Mucosa of rectum (tissue), 2 donors: ENCODE results near the gene CD84.

ENCODE experiments used
- H3K27ac ChIP-seq, 2 donors: one replicate each; pipeline ENCODE4 v1.7.0; 2013; ENCODE audit warnings: inconsistent platforms in 2 of 2, low read depth in 2 of 2, low read length in 2 of 2
- H3K27me3 ChIP-seq, 2 donors: one replicate each; pipeline ENCODE4 v1.7.0; 2013; ENCODE audit warnings: low read length in 2 of 2; ENCODE audit not compliant: control insufficient read depth in 2 of 2, insufficient read depth in 2 of 2
- H3K36me3 ChIP-seq, 2 donors: one replicate each; pipeline ENCODE4 v1.7.0; 2013; ENCODE audit warnings: low read length in 2 of 2; ENCODE audit not compliant: control insufficient read depth in 2 of 2, insufficient read depth in 2 of 2
- H3K4me1 ChIP-seq, 2 donors: one replicate each; pipeline ENCODE4 v1.7.0; 2013; ENCODE audit warnings: low read length in 2 of 2, mild to moderate bottlenecking in 1 of 2; ENCODE audit not compliant: control insufficient read depth in 2 of 2, insufficient read depth in 2 of 2
- H3K4me3 ChIP-seq, 2 donors: one replicate each; pipeline ENCODE4 v1.7.0; 2013; ENCODE audit warnings: low read length in 2 of 2
- H3K9ac ChIP-seq, 2 donors: one replicate each; pipeline ENCODE4 v1.7.0; 2013; ENCODE audit warnings: low read length in 2 of 2, low read depth in 1 of 2, mild to moderate bottlenecking in 1 of 2
- H3K9me3 ChIP-seq, 2 donors: one replicate each; pipeline ENCODE4 v1.7.0; 2013; ENCODE audit warnings: low read length in 2 of 2; ENCODE audit not compliant: control insufficient read depth in 2 of 2
- donor health status: healthy.
- donor health status: Normal muscosa, but diverticular disease.

The CD84 gene

GRCh38 chr1:160547422-160547821 lies 31.9 kb downstream of the CD84 start:
- no peaks in the 10 kb centered on the region for H3K36me3 ChIP-seq
- H3K9me3 ChIP-seq, result no peaks in the 10 kb centered on the region
- no peak overlapping the region for H3K4me3 ChIP-seq
- H3K27ac ChIP-seq, result no peak overlapping the region
- H3K27me3 ChIP-seq, result no peaks in the 10 kb centered on the region
- no peaks in the 10 kb centered on the region for H3K4me1 ChIP-seq
- no peak overlapping the region for H3K9ac ChIP-seq

- Histone ChIP-seq H3K27ac (no peak overlapping the region), H3K9ac (no peak overlapping the region), H3K4me1 (peaks cover 3% of the 10 kb centered on the region in 2 donors), H3K27me3 (no peaks in the 10 kb centered on the region), H3K36me3 (no peaks in the 10 kb centered on the region), H3K4me3 (no peak overlapping the region), H3K9me3 (no peaks in the 10 kb centered on the region)
Measured at GRCh38 chr1:160546942-160547341, 32.4 kb downstream of the CD84 start.

GRCh38 chr1:160544647-160545046 lies 34.6 kb downstream of the CD84 start:
- Histone ChIP-seq H3K9ac (no peak overlapping the region), H3K9me3 (no peaks in the 10 kb centered on the region), H3K4me1 (peaks cover 25 to 26% of the 10 kb centered on the region in 2 donors), H3K27me3 (no peaks in the 10 kb centered on the region), H3K4me3 (no peak overlapping the region), H3K27ac (no peak overlapping the region), H3K36me3 (no peaks in the 10 kb centered on the region)

GRCh38 chr1:160542303-160542945 lies 36.9 kb downstream of the CD84 start:
- Histone ChIP-seq H3K9me3 (no peaks in the 10 kb centered on the region), H3K27me3 (no peaks in the 10 kb centered on the region), H3K4me3 (no peak overlapping the region), H3K27ac (no peak overlapping the region), H3K36me3 (no peaks in the 10 kb centered on the region), H3K4me1 (peaks cover 31 to 38% of the 10 kb centered on the region in 2 donors), H3K9ac (no peak overlapping the region)

- Histone ChIP-seq H3K9me3 (no peaks in the 10 kb centered on the region), H3K4me1 (peaks cover 31 to 38% of the 10 kb centered on the region in 2 donors), H3K27me3 (no peaks in the 10 kb centered on the region), H3K4me3 (no peak overlapping the region), H3K27ac (peak overlapping the region; percentile 66 to 80), H3K36me3 (no peaks in the 10 kb centered on the region), H3K9ac (no peak overlapping the region)
Measured at GRCh38 chr1:160541622-160542302, 37.5 kb downstream of the CD84 start.

GRCh38 chr1:160540859-160541233 lies 38.5 kb downstream of the CD84 start:
- peak overlapping the region; percentile 80 to 88 for H3K27ac ChIP-seq
- H3K9ac ChIP-seq, result peak overlapping the region; percentile 38 to 43
- no peaks in the 10 kb centered on the region for H3K27me3 ChIP-seq
- H3K4me1 ChIP-seq, result peaks cover 31 to 38% of the 10 kb centered on the region in 2 donors
- peak overlapping the region in 1 of 2 donors; percentile 33 for H3K4me3 ChIP-seq
- no peaks in the 10 kb centered on the region for H3K36me3 ChIP-seq
- no peaks in the 10 kb centered on the region for H3K9me3 ChIP-seq

GRCh38 chr1:160539990-160540858 lies 39.1 kb downstream of the CD84 start:
- H3K27me3 ChIP-seq, result no peaks in the 10 kb centered on the region
- peaks cover 0 to under 1% of the 10 kb centered on the region in 2 donors for H3K9me3 ChIP-seq
- H3K36me3 ChIP-seq, result no peaks in the 10 kb centered on the region
- H3K4me1 ChIP-seq, result peaks cover 31 to 38% of the 10 kb centered on the region in 2 donors
- H3K9ac ChIP-seq, result peak overlapping the region; percentile 38 to 43
- peak overlapping the region; percentile 80 to 88 for H3K27ac ChIP-seq
- peak overlapping the region; percentile 41 to 49 for H3K4me3 ChIP-seq

- H3K36me3 ChIP-seq, result no peaks in the 10 kb centered on the region
- peaks cover 31 to 38% of the 10 kb centered on the region in 2 donors for H3K4me1 ChIP-seq
- H3K27ac ChIP-seq, result peak overlapping the region; percentile 80 to 88
- H3K27me3 ChIP-seq, result no peaks in the 10 kb centered on the region
- peaks cover 1 to 3% of the 10 kb centered on the region in 2 donors for H3K9me3 ChIP-seq
- peak overlapping the region; percentile 22 to 57 for H3K4me3 ChIP-seq
- peak overlapping the region; percentile 38 to 43 for H3K9ac ChIP-seq
Measured at GRCh38 chr1:160539684-160539989, 39.7 kb downstream of the CD84 start.

- Histone ChIP-seq H3K9ac (no peak overlapping the region), H3K27me3 (no peaks in the 10 kb centered on the region), H3K27ac (peak overlapping the region; percentile 80 to 88), H3K9me3 (peaks cover 3% of the 10 kb centered on the region in 2 donors), H3K4me3 (peak overlapping the region; percentile 53 to 57), H3K36me3 (no peaks in the 10 kb centered on the region), H3K4me1 (peaks cover 31 to 38% of the 10 kb centered on the region in 2 donors)
Measured at GRCh38 chr1:160538985-160539651, 40.2 kb downstream of the CD84 start.
